ENCODE results near the gene ZNF789. TPM values are rescaled to one million over a fixed set of nuclear protein-coding genes. Genes with fewer than 3 reads are reported as not detected.

ZNF789 gene
- total RNA-seq, 4 donors from 2014 or later = 4.4 to 16.3 (median 5.3) TPM

DNA sequence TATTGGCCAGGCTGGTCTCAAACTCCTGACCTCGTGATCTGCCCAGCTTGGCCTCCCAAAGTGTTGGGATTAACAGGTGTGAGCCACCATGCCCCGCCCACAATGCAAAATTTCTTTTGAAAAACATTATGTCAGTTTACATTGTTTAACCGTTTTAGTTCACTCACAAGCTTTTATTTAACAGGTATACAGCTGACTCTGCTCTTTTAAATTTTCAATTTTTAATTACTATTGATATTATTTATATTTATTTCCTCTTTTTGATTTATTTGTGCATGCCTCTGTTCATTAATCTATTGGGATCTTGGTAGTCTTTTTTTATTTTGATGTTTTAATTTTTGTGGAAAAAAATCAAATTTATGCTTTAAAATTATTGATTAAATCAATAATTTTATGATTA is 48.7 kb downstream of the ZNF789 start:
- Histone ChIP-seq H3K4me1 (no peaks in the 10 kb centered on the region), H3K27me3 (no peaks in the 10 kb centered on the region), H3K27ac (no peak overlapping the region), H3K36me3 (peaks cover 65% of the 10 kb centered on the region), H3K9me3 (no peaks in the 10 kb centered on the region), H3K4me3 (no peak overlapping the region)
- TF ChIP-seq POLR2AphosphoS5 (IDR thresholded peaks at IDR 0.05) (no peak), POLR2A (IDR thresholded peaks at IDR 0.05) (no peak), EP300 (IDR thresholded peaks at IDR 0.05) (no peak)
- TF ChIP-seq, protein P1, sequence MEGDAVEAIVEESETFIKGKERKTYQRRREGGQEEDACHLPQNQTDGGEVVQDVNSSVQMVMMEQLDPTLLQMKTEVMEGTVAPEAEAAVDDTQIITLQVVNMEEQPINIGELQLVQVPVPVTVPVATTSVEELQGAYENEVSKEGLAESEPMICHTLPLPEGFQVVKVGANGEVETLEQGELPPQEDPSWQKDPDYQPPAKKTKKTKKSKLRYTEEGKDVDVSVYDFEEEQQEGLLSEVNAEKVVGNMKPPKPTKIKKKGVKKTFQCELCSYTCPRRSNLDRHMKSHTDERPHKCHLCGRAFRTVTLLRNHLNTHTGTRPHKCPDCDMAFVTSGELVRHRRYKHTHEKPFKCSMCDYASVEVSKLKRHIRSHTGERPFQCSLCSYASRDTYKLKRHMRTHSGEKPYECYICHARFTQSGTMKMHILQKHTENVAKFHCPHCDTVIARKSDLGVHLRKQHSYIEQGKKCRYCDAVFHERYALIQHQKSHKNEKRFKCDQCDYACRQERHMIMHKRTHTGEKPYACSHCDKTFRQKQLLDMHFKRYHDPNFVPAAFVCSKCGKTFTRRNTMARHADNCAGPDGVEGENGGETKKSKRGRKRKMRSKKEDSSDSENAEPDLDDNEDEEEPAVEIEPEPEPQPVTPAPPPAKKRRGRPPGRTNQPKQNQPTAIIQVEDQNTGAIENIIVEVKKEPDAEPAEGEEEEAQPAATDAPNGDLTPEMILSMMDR (IDR thresholded peaks at IDR 0.05) = no peak
- no peak for DNase-seq (ENCODE audit: low spot score in 2 of 2)
- WGBS = 92% methylated on average over 3 of the region's 3 CpGs

DNA sequence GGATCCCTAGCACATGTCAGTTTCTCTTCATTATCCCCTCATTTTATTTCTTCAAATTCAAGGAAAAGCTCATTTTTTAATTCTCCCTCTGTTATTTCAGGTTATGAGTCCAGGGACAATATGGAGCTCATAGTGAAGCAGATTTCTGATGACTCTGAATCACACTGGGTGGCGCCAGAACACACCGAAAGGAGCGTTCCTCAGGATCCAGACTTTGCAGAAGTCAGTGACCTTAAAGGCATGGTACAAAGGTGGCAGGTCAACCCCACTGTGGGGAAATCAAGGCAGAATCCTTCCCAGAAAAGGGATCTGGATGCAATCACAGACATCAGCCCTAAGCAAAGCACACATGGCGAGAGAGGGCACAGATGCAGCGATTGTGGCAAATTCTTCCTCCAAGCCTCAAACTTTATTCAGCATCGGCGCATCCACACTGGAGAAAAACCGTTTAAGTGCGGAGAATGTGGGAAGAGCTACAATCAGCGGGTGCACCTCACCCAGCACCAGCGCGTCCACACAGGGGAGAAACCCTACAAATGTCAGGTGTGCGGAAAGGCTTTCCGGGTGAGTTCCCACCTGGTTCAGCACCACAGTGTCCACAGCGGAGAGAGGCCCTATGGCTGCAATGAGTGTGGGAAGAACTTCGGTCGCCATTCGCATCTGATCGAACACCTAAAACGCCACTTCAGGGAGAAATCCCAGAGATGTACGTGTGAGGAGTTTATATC is 53.2 kb downstream of the ZNF789 start:
- TF ChIP-seq, protein P1 (IDR thresholded peaks at IDR 0.05) = peak in 1 of 2 donors; percentile 13
- TF ChIP-seq POLR2A (IDR thresholded peaks at IDR 0.05) = no peak
- no peaks in the 10 kb centered on the region for H3K4me1 ChIP-seq
- DNase-seq (ENCODE audit: low spot score in 2 of 2) = no peak
- H3K4me3 ChIP-seq = no peak overlapping the region
- H3K36me3 ChIP-seq = peaks cover 74% of the 10 kb centered on the region
- H3K9me3 ChIP-seq = peaks cover 8% of the 10 kb centered on the region
- no peaks in the 10 kb centered on the region for H3K27me3 ChIP-seq
- 92% methylated on average over 21 of the region's 21 CpGs for WGBS
- H3K27ac ChIP-seq = no peak overlapping the region

DNA sequence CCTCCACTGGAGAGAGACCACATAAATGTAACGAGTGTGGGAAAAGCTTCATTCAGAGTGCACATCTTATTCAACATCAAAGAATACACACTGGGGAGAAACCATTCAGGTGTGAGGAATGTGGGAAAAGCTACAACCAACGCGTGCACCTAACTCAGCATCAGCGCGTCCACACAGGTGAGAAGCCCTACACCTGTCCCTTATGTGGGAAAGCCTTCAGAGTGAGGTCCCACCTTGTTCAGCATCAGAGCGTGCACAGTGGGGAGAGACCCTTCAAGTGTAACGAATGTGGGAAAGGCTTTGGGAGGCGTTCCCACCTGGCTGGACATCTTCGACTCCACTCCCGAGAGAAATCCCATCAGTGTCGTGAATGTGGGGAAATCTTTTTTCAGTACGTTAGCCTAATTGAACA is 58.7 kb downstream of the ZNF789 start:
- Histone ChIP-seq H3K9me3 (peaks cover 27% of the 10 kb centered on the region), H3K36me3 (peaks cover 58% of the 10 kb centered on the region), H3K4me3 (no peak overlapping the region), H3K4me1 (no peaks in the 10 kb centered on the region), H3K27me3 (no peaks in the 10 kb centered on the region), H3K27ac (no peak overlapping the region)
- TF ChIP-seq POLR2AphosphoS5 (IDR thresholded peaks at IDR 0.05) = no peak
- TF ChIP-seq EP300 (IDR thresholded peaks at IDR 0.05) = no peak
- TF ChIP-seq, protein P1 (IDR thresholded peaks at IDR 0.05) = no peak
- 96% methylated on average over 12 of the region's 12 CpGs for WGBS
- peak in 1 of 2 donors; percentile 36 for DNase-seq (ENCODE audit: low spot score in 2 of 2)

DNA sequence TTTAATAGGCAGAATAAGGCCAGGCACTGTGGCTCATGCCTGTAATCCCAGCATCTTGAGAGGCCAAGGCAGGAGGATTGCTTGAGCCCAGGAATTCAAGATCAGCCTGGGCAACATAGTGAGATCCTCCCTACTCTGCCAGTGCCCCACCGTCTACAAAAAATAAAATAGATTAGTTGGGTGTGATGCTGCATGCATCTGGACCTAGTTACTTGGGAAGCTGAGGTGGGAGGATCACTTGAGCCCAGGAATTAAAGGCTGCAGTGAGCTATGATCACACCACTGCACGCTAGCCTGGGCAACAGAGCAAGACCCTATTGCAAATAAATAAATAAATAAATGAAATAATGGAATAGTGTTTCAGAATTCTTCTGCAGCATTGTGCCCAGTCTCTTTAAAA is 63.0 kb downstream of the ZNF789 start:
- H3K27me3 ChIP-seq = no peaks in the 10 kb centered on the region
- H3K4me1 ChIP-seq = no peaks in the 10 kb centered on the region
- peaks cover 19% of the 10 kb centered on the region for H3K36me3 ChIP-seq
- DNase-seq (ENCODE audit: low spot score in 2 of 2) = no peak
- TF ChIP-seq, protein P1 (IDR thresholded peaks at IDR 0.05) = no peak
- TF ChIP-seq POLR2AphosphoS5 (IDR thresholded peaks at IDR 0.05) = no peak
- no peak for TF ChIP-seq EP300 (IDR thresholded peaks at IDR 0.05)
- no peak for TF ChIP-seq POLR2A (IDR thresholded peaks at IDR 0.05)
- no peak overlapping the region for H3K4me3 ChIP-seq
- no peak overlapping the region for H3K27ac ChIP-seq
- WGBS = 100% methylated on average over 2 of the region's 2 CpGs
- peaks cover 35% of the 10 kb centered on the region for H3K9me3 ChIP-seq

Other genes starting within 250 kb of the ZNF789 start
- not detected for gene MYH16, start 200.1 kb upstream of the ZNF789 start, total RNA-seq
- gene ARPC1A, start 147.0 kb upstream of the ZNF789 start, total RNA-seq = 100 to 1,000 TPM in 3 of 4 donors, 10 to 100 TPM in 1; 98.1 to 169 (median 140) TPM
- 10 to 100 TPM; 48.9 to 66.9 (median 64.2) TPM for gene ARPC1B, start 98.2 kb upstream of the ZNF789 start, total RNA-seq
- gene PDAP1, start 64.3 kb upstream of the ZNF789 start, total RNA-seq = 10 to 100 TPM; 47.2 to 68.5 (median 48.3) TPM
- 10 to 100 TPM; 50.3 to 71.4 (median 60.3) TPM for gene BUD31, start 63.9 kb upstream of the ZNF789 start, total RNA-seq
- 10 to 100 TPM in 2 of 4 donors, 1 to 10 TPM in 2; 7.7 to 14.8 (median 10.7) TPM for gene PTCD1, start 34.1 kb upstream of the ZNF789 start, total RNA-seq
- gene CPSF4, start 33.9 kb upstream of the ZNF789 start, total RNA-seq = 10 to 100 TPM; 35.0 to 59.9 (median 41.7) TPM
- 100 to 1,000 TPM; 463 to 798 (median 745) TPM for gene ATP5MF, start 6.7 kb upstream of the ZNF789 start, total RNA-seq
- 10 to 100 TPM; 39.4 to 63.2 (median 53.9) TPM for gene ZNF394, start 27.4 kb downstream of the ZNF789 start, total RNA-seq
- 1 to 10 TPM; 5.7 to 8.5 (median 7.4) TPM for gene ZKSCAN5, start 31.8 kb downstream of the ZNF789 start, total RNA-seq
- 1 to 10 TPM; 2.7 to 6.9 (median 5.0) TPM for gene FAM200A, start 79.2 kb downstream of the ZNF789 start, total RNA-seq
- gene ZNF655, start 85.8 kb downstream of the ZNF789 start, total RNA-seq = 100 to 1,000 TPM; 122 to 240 (median 146) TPM
- gene TMEM225B, start 125.4 kb downstream of the ZNF789 start, total RNA-seq = 1 to 10 TPM; 1.4 to 6.8 (median 2.1) TPM
- gene ZSCAN25, start 144.1 kb downstream of the ZNF789 start, total RNA-seq = 10 to 100 TPM; 15.3 to 46.1 (median 20.0) TPM
- gene CYP3A5, start 207.1 kb downstream of the ZNF789 start, total RNA-seq = 100 to 1,000 TPM in 1 of 4 donors, 10 to 100 TPM in 3; 50.0 to 448 (median 92.1) TPM

Data from suprapubic skin (tissue), 4 donors.